Neural cell (in vitro differentiated cells): ENCODE measurements around the gene TNFRSF8. TPM values are rescaled to one million over a fixed set of nuclear protein-coding genes. Genes with fewer than 3 reads are reported as not detected.

ENCODE experiments used
- H2AFZ ChIP-seq: fragments of 200-600, 300-800 bp; sonication (generic), shearing (Covaris generic); 2 replicates; pipeline ENCODE4 v1.6.0; 2014; ENCODE audit warnings: low read depth, mild to moderate bottlenecking, antibody characterized with exemption, low read length, moderate library complexity
- H3F3A ChIP-seq: fragments of 200-600 bp; shearing (Covaris generic); 2 replicates; pipeline ENCODE4 v1.6.1; 2016; ENCODE audit warnings: mild to moderate bottlenecking, moderate library complexity, mixed read lengths, antibody characterized with exemption, low read length; ENCODE audit not compliant: insufficient read depth, poor library complexity, severe bottlenecking
- H3K27ac ChIP-seq: fragments of 200-600, 300-800 bp; sonication (generic), shearing (Covaris generic); 2 replicates; pipeline ENCODE4 v1.5.1; 2014; ENCODE audit warnings: mild to moderate bottlenecking, low read length, moderate library complexity
- H3K27me3 ChIP-seq: fragments of 300-800, 200-600 bp; sonication (generic), shearing (Covaris generic); 2 replicates; pipeline ENCODE4 v1.6.0; 2014; ENCODE audit warnings: mild to moderate bottlenecking, low read depth, low read length, moderate library complexity; ENCODE audit not compliant: insufficient read depth
- H3K36me3 ChIP-seq: fragments of 300-800, 200-600 bp; sonication (generic), shearing (Covaris generic); 2 replicates; pipeline ENCODE4 v1.5.1; 2014; ENCODE audit warnings: mild to moderate bottlenecking, antibody characterized with exemption, low read length, moderate library complexity; ENCODE audit not compliant: insufficient read depth
- H3K4me2 ChIP-seq: fragments of 300-800, 200-600 bp; sonication (generic), shearing (Covaris generic); 2 replicates; pipeline ENCODE4 v1.6.0; 2014; ENCODE audit warnings: mild to moderate bottlenecking, low read length
- H3K4me3 ChIP-seq: fragments of 300-800, 200-600 bp; sonication (generic), shearing (Covaris generic); 2 replicates; pipeline ENCODE4 v1.5.1; 2014; ENCODE audit warnings: mild to moderate bottlenecking, low read length, moderate library complexity
- H3K79me2 ChIP-seq: fragments of 200-600 bp; shearing (Covaris generic); replicated peaks from 2 replicates; pipeline ENCODE4 v1.6.0; 2014; ENCODE audit warnings: mild to moderate bottlenecking, low read length, moderate library complexity; ENCODE audit not compliant: insufficient read depth
- H3K9ac ChIP-seq: fragments of 300-800, 200-600 bp; sonication (generic), shearing (Covaris generic); 2 replicates; pipeline ENCODE4 v1.6.1; 2016; ENCODE audit warnings: mild to moderate bottlenecking, low read length, mixed read lengths
- H3K9me2 ChIP-seq: fragments of 200-600 bp; shearing (Covaris generic); 2 replicates; pipeline ENCODE4 v1.6.1; 2016; ENCODE audit warnings: mild to moderate bottlenecking, low read length, mixed read lengths; ENCODE audit not compliant: insufficient read depth
- H3K9me3 ChIP-seq: fragments of 200-600, 300-800 bp; sonication (generic), shearing (Covaris generic); 2 replicates; pipeline ENCODE4 v1.6.1; 2016; ENCODE audit warnings: mild to moderate bottlenecking, mixed run types, low read length, moderate library complexity, mixed read lengths
- H4K20me1 ChIP-seq: fragments of 200-600 bp; shearing (Covaris generic); 2 replicates; pipeline ENCODE4 v1.6.1; 2016; ENCODE audit warnings: mild to moderate bottlenecking, mixed run types; ENCODE audit not compliant: insufficient read depth
- CTCF ChIP-seq: fragments of 450-650 bp; IDR thresholded peaks from 2 replicates; pipeline ENCODE4 v1.5.1; 2014; ENCODE audit warnings: antibody characterized with exemption, mild to moderate bottlenecking, moderate library complexity; ENCODE audit not compliant: poor library complexity, severe bottlenecking
- EP300 ChIP-seq: fragments of 450-650 bp; conservative IDR thresholded peaks from 2 replicates; pipeline ENCODE4 v1.6.1; 2014; ENCODE audit warnings: antibody characterized with exemption, mild to moderate bottlenecking, moderate library complexity; ENCODE audit not compliant: poor library complexity, severe bottlenecking
- EZH2 ChIP-seq: fragments of 200-600, 300-800 bp; shearing (Covaris generic), sonication (generic); IDR thresholded peaks from 2 replicates; pipeline ENCODE4 v1.6.1; 2014; ENCODE audit warnings: antibody characterized with exemption, low read length, borderline replicate concordance, mild to moderate bottlenecking; ENCODE audit not compliant: insufficient read depth, poor library complexity, severe bottlenecking
- MXI1 ChIP-seq: fragments of 450-650 bp; conservative IDR thresholded peaks from 2 replicates; pipeline ENCODE4 v1.6.1; 2014; ENCODE audit warnings: antibody characterized with exemption, mild to moderate bottlenecking; ENCODE audit not compliant: poor library complexity, severe bottlenecking
- POLR2AphosphoS5 ChIP-seq: IDR thresholded peaks from 2 replicates; pipeline ENCODE4 v1.6.1; 2012
- RAD21 ChIP-seq: fragments of 450-650 bp; conservative IDR thresholded peaks from 2 replicates; pipeline ENCODE4 v1.6.1; 2014; ENCODE audit warnings: antibody characterized with exemption, mild to moderate bottlenecking, moderate library complexity
- REST ChIP-seq: IDR thresholded peaks from 2 replicates; pipeline ENCODE4 v1.6.1; 2012; ENCODE audit warnings: borderline replicate concordance
- SMC3 ChIP-seq: fragments of 450-650 bp; conservative IDR thresholded peaks from 2 replicates; pipeline ENCODE4 v1.6.1; 2014; ENCODE audit warnings: antibody characterized with exemption, mild to moderate bottlenecking, moderate library complexity; ENCODE audit not compliant: poor library complexity
- TAF1 ChIP-seq: IDR thresholded peaks from 2 replicates; pipeline ENCODE4 v1.6.1; 2012; ENCODE audit warnings: low read depth
- polyA plus RNA-seq: library from polyadenylated mRNA; depleted of rRNA; stranded (reverse); fragments of >200 nt; gene quantifications from 2 replicates; pipeline ENCODE4 v1.2.3, GENCODE V29; 2014

Gene TNFRSF8
- polyA plus RNA-seq, 1 donor from 2014 or later: not detected

GRCh38 chr1:12065872-12066271, 2.8 kb downstream of the TNFRSF8 start:
- H3K9me2 ChIP-seq: no peaks in the 10 kb centered on the region
- no peaks in the 10 kb centered on the region for H3F3A ChIP-seq
- no peak overlapping the region for H3K9ac ChIP-seq
- H3K9me3 ChIP-seq: no peaks in the 10 kb centered on the region
- no peaks in the 10 kb centered on the region for H3K36me3 ChIP-seq
- no peak overlapping the region for H3K4me3 ChIP-seq
- no peaks in the 10 kb centered on the region for H3K79me2 ChIP-seq
- H4K20me1 ChIP-seq: no peaks in the 10 kb centered on the region
- TF ChIP-seq REST: no peak
- TF ChIP-seq EP300: no peak
- TF ChIP-seq TAF1: no peak
- no peak for TF ChIP-seq RAD21
- no peak for TF ChIP-seq CTCF
- no peak for TF ChIP-seq EZH2
- TF ChIP-seq SMC3: no peak
- peaks cover 45% of the 10 kb centered on the region for H3K27me3 ChIP-seq
- no peak overlapping the region for H3K27ac ChIP-seq
- no peak overlapping the region for H3K4me2 ChIP-seq
- no peak overlapping the region for H2AFZ ChIP-seq

GRCh38 chr1:12067900-12068821, 5.1 kb downstream of the TNFRSF8 start:
- H3K4me3 ChIP-seq: no peak overlapping the region
- no peak overlapping the region for H3K4me2 ChIP-seq
- H2AFZ ChIP-seq: no peak overlapping the region
- TF ChIP-seq REST (no peak), EP300 (no peak), RAD21 (no peak), SMC3 (no peak), TAF1 (no peak), MXI1 (no peak), EZH2 (no peak), CTCF (no peak), POLR2AphosphoS5 (no peak)
- H3K27ac ChIP-seq: no peak overlapping the region
- no peaks in the 10 kb centered on the region for H4K20me1 ChIP-seq
- H3K9me3 ChIP-seq: no peaks in the 10 kb centered on the region
- no peak overlapping the region for H3K9ac ChIP-seq
- no peaks in the 10 kb centered on the region for H3K79me2 ChIP-seq
- no peaks in the 10 kb centered on the region for H3K9me2 ChIP-seq
- no peaks in the 10 kb centered on the region for H3K36me3 ChIP-seq
- no peaks in the 10 kb centered on the region for H3F3A ChIP-seq
- peaks cover 26% of the 10 kb centered on the region for H3K27me3 ChIP-seq
